GM21423 (cell line): ENCODE measurements around the gene LIAS.
"Not testable (repeated sequence)": the region's sequence is repeated elsewhere in the genome, so short reads cannot be mapped to it uniquely, and the experiment has no call there.

ENCODE experiments used
- ATAC-seq: cut with Tn5 transposase; IDR thresholded peaks from one replicate; pipeline ENCODE4 v1.9.1; 2021; ENCODE audit warnings: mild to moderate bottlenecking, moderate library complexity; ENCODE audit not compliant: unreplicated experiment

LIAS gene

DNA sequence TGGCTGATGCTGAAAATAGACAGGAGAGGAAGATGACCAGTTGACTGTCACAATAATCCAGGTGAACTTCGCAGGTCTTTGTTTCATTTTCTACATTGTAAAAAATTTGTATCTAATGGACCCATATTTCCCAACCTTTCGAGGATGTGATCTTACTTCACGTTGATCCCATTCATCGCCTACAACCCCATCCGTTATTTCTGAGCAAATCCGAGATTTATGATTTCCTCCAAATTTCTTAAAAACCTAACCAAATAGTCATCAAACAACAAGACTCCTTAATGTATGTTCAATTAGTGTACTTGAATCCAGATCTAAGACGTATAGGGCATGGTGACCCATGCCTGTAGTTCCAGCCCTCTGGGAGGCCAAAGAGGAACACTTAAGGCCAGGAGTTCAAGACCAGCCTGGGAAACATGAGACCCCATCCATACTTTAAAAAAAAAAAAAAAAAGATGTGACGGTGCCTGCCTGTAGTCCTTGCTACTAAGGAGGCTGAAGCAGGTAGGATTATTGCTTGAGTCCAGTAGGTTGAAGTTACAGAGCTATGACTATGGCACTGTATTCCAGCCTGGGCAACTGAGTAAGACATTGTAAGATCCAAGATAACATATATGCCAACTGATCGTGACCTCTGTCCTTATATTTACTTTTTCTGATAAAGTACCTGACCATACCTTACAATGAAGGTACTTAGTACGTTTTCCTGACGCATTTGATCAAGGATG, 5.8 kb upstream of the LIAS start:
- ATAC-seq, result no peak

DNA sequence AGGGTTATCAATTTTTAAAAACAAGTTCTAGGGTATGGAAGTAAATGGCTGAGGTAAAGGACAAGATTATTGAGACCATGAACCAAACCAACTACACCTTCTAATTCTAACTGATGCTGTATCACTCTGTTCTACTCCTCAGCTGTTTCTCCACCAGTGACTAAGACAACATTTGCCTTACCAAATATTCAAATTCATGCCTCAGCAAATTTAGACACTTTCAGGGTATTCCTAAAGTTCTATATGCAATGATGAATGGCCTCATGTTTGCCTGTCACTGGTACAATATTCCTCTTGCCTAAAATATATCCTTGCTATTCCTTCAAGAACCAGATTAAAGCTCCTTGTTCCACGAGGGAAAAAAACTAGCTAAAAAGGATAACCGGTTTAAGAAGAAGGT, 5.1 kb upstream of the LIAS start:
- ATAC-seq, result no peak

DNA sequence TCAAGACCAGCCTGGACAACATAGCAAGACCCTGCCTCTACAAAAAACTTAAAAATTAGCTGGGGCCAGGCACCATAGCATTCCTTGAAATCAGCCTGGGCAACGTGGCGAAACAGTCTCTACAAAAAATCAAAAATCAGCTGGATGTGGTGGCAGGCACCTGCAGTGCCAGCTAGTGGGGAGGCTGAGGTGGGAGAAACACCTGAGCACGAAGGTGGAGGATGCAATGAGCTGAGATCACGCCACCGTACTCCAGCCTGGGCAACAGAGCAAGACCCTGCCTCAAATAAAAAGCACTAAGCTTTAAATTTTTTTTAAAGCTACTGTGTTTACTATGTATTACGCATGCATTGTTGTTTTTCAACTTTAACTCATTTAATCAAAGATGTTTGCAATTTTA, 3.4 kb upstream of the LIAS start:
- no peak for ATAC-seq

DNA sequence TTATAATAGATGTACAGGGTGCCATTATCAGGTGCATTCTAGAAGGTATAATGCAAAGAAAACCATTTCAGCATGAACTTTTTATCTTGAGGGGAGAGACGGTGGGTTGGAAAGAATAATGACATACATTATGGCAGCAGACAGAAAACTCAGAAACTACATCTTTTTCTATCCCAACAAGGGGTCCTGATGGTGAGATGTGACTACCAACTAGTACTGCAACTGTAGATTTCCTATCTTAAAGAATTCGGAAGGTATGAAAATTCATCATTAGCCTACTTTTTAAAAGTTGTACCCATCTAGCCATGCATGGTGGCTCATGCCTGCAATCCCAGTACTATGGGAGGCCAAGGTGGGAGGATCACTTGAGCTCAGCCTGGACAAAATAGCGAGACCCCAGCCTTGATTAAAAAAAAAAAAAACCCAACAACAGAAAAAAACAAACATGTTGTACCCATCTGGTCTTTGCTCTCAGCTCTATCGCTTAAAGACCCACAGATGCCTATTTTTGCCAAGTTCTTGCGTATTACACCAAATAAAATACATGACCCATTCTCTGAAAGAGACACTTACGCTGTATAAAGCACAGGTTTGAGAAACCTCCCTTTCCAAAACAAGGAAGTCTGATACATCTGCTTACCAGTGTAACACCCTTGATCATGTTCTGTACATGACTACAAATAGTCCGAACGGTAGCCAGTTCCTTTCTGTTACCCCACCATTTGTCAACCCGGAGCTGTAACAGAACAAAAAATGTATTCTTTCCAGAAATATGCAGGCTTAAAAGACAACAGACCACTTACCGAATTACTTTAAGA, 1.7 kb upstream of the LIAS start:
- no peak for ATAC-seq

DNA sequence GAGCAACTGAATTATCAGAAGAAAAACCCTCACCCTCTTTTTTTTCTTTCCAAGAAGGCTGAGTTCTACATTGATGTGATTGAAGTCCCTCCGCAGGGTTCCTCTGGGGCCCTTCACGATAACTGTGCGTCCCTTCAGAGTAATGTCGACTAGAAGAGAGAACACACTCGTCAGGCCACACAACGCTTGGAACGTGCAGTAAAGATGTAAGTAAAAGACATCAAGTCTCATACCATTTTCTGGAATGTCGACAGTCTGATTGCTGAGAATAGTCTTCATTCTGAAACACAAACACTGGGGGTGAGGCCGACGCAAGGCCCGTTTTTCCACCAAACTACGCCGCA, 723 bp upstream of the LIAS start:
- ATAC-seq, result not testable (repeated sequence)

DNA sequence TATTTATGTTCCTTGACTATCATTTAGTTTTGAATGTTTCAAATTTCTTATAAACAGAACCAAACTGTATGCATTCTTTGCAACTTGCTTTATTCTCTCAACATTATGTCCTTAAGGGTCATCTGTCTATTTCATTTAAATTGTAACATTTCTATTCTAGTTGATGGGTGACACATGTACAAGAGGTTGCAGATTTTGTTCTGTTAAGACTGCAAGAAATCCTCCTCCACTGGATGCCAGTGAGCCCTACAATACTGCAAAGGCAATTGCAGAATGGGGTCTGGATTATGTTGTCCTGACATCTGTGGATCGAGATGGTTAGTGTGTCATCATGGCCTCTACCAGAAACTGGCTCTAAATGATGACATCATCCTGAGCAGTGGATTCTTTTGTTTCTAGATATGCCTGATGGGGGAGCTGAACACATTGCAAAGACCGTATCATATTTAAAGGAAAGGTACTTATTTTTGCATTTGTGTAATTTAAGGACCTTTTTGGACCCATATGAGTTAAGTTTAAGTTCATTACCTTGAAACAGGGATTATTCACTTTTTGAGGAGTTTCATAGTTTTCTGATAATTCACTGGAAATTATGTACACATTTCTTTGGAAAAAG, 6.1 kb downstream of the LIAS start:
- no peak for ATAC-seq

DNA sequence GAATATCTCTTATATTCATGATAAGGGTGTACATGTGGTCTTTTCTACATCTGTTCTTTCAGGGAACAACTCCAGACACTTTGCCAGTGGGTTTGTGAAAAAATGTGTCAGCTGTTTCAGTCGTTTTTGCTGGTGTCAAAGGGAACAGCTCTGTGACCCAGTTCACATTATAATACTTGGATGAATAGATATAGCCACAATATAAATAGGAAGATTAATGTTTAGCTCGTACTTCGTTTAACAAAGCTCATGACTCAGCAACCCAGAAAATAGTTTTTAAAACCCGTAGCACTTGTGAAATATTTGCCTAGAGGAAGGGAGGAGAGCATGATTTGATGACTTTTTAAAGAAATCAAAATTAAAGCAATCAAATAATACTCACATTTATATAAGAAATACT, 7.9 kb downstream of the LIAS start:
- no peak for ATAC-seq

DNA sequence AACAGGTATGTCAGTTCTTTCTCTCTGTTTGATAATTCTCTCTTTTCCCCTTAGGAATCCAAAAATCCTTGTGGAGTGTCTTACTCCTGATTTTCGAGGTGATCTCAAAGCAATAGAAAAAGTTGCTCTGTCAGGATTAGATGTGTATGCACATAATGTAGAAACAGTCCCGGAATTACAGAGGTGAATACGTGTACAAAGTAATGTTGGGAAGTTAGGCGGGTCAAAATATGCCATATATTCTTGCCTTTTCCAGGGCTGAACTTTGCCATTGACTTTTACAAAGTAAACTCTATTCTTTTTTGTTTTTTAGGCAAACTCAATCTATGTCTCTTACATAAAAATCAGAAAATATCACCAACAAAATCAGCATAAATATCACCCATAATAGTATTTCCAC, 8.6 kb downstream of the LIAS start:
- ATAC-seq, result no peak

DNA sequence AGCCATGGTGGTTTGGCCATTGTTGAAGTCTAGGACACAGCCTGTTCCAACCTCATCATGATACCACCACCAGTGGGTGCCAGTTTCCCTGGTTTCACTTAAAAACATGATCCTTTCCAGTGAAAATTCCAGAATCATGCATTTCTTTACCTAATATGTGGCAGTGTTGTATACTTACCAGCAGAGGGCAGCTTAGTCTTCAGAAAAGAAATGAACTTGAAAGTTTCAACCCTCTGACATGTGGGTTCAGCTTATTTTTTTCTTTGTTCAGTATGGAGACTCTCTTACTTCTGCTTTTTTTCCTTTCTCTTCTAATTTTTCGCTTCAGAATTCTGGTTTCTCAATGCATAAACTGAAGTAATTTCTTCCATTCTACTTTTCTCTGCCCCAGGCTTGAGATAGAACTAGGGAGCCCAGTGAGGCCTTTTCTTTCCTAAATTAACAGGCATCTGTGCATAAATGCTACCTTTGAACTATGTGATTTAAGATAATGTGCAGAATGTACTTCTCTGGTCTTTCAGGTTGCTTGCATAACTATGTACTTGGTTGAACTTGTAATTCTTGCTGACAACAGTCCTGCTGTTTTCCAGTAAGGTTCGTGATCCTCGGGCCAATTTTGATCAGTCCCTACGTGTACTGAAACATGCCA, 10.7 kb downstream of the LIAS start:
- ATAC-seq, result peak; percentile 69

DNA sequence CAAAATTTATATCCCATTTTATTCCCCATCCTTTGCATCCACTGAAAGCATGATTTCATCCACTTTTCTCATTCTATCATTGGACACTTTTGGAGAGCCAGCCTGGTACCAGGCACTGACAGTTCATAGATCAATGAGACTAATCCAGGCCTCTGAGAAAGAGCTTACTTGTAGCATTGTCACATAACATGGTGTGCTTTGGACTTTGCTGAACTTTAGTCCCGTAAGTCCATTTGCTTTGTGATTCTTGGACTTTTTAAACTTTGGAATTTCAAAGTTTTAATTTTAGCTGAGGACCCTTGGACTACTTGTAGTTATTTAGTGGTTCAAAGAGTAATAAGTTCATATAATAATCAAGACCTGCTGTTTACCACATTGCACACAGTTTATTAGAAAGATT, 11.5 kb downstream of the LIAS start:
- ATAC-seq, result no peak

DNA sequence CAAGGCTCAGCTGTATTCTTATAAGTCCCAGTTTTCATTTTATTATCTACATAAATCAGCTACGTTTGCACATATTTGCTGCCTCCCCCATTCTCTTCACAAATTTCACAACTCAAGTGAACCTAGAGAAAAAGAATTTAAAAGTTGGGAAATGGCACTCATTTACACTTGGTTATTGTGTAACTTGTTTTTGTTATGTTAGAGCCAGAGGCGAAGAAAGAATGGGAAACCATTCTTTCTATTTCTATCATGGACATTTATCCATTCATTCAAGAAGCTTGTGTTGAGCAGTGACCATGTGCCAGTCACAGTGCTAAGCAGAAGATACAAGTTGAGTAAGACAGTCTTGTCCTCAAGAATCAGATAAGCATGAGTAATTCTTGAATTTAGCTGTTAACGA, 13.5 kb downstream of the LIAS start:
- ATAC-seq, result no peak

DNA sequence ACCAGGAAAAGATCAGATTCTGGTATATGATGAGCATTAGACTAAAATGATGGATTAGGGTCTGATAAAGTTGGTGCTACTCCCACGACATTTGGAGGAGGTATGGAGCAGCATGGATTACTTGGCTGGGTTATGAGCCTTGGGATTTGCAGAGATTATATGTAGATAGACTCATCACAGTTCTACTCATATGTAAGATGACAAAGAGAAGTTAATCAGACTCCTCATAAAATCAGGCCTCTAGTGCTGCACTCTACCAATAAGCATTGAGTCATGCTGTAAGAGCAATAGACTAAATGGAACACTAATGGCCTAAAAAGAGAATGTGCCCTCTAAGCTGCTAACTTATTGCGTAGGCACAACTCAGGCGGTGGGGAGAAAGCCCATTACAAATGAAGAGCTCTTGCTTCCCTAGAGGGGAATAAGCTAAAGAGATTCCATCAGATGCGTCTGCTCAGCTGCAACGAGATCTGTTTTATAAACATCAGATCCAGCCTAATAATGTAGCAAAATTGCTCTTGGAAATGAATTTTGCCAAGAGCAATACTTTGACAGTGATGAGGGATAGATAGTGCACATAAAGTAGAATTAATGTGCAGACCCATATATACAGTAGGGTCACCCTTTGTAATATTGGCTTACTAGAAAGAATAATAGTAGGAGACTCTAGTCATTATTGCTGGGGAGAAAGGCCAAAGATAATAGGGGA, 17.5 kb downstream of the LIAS start:
- no peak for ATAC-seq

DNA sequence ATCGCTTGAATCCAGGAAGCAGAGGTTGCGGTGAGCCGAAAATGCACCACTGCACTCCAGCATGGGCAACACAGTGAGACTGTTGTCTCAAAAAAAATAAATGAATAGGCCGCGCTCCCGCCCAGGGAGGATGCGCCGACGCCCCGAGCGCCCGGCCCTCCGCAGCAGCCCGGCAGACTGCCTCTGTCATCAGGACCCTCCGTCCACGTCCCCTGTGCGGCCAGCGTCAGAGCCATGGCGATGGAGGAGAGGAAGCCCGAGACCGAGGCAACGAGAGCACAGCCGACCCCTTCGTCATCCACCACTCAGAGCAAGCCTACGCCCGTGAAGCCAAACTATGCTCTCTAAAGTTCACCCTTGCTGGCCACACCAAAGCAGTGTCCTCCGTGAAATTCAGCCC, 21.4 kb downstream of the LIAS start:
- no peak for ATAC-seq

DNA sequence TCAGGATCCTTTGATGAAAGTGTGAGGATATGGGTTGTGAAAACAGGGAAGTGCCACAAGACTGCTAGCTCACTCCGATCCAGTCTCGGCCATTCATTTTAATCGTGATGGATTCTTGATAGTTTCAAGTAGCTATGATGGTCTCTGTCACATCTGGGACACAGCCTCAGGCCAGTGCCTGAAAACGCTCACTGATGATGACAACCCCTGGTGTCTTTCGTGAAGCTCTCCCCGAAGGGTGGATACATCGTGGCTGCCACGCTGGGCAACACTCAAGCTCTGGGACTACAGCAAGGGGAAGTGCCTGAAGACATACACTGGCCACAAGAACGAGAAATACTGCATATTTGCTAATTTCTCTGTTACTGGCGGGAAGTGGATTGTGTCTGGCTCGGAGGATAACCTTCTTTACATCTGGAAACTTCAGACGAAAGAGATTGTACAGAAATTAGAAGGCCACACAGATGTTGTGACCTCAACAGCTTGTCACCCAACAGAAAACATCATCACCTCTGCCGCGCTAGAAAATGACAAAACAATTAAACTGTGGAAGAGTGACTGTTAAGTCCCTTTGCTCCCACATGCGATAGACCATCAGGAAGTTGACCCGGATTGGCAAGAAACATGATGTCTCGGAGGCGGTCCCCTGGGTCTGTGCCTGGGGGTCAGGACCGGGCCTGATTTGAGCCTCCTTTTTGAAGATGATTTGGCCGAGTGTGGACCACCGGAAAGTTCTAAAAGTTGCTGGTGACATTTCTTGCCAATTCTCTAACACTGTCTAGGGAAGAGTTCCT, 22.2 kb downstream of the LIAS start:
- ATAC-seq, result no peak

DNA sequence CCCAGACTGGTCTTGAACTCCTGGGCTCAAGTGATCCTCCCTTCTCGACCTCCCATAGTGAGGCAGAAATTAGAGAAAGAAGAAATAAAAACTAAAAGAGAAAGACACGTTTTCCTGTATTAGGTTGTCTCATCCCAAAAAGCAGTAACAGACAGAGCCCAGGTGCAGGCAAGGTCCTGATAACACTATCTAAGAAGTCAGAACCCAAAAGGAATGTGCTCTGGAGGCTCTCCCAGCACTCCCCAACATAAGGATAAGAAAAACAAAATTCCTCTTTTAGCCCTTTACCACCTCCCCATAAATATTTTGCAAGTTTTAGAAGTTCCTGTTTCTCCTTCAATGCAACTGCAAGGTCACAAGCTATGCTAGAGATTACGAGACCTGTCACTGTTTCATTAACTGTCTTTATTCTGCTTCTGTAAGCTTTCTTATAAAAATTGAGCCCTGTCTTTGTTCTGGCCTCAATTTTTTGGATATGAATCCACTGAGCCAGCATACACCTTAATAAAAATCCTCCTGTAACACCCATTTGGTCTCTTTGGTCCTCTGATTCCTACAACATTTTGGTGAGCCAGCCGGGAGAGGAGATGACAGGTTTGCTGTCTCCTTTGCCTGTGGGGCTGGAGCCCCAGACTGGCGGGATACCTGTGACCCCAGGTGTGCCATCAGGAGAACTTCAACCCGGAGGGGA, 25.9 kb downstream of the LIAS start:
- no peak for ATAC-seq

DNA sequence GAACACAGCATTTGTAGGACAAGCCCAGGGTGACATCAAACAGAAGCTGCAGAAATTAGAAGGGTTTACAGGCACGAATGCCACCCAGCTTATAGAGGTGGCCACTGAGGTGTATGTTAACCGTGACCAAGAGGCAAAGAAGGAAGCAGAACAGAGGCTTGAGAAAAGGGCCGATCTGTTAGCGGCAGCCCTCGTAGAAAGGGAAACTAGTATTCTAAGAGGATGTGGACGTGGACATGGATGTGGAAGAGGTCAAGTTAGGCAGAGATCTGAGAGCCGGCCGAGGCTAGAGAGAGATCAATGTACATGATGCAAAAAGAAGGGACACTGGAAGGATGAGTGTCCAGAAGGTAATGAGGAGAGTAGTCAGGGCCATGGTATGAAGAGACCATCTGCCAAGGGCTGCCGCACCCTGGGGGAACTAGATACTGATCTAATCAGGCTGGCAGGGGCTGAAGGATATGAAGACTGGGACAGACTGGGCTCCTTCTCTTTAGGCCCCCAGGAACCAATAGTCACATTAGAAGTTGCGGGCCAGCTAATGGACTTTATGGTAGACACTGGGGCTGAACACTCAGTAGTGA, 27.5 kb downstream of the LIAS start:
- no peak for ATAC-seq

DNA sequence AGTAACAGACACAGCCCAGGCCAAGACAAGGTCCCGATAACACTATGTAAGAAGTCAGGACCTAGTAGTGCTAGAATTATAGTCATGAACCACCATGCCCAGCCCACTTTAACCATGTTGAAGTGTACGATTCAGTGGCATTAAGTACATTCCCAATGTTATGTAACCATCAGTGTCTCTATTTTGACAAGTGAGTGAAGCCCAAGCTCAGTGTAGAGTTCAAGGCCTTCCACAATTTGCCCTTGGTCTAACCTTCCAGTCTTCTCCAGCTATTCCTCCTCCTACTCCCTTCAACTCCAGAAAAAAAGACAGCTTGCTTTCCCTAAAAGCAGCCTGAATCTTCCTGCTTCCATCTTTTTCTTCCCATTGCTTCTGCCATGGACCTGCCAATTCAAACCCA, 31.5 kb downstream of the LIAS start:
- ATAC-seq, result no peak

DNA sequence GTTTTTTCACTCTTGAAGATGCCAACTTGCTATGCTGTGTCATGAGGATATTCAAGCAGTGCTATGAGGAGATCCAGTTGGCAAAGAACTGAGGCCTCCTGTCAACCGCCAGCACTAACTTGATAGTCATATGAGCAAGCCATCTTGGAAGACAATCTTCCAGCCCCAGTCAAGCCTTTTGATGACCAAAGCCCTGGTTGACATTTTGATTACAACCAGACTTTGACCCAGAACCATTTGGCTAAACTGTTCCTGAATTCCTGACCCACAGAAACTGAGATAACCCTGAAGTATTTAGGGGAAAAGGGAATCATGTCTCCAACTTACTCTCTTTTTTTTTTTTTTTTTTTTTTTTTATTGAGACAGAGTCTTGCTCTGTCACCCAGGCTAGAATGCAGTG, 35.5 kb downstream of the LIAS start:
- ATAC-seq, result no peak

DNA sequence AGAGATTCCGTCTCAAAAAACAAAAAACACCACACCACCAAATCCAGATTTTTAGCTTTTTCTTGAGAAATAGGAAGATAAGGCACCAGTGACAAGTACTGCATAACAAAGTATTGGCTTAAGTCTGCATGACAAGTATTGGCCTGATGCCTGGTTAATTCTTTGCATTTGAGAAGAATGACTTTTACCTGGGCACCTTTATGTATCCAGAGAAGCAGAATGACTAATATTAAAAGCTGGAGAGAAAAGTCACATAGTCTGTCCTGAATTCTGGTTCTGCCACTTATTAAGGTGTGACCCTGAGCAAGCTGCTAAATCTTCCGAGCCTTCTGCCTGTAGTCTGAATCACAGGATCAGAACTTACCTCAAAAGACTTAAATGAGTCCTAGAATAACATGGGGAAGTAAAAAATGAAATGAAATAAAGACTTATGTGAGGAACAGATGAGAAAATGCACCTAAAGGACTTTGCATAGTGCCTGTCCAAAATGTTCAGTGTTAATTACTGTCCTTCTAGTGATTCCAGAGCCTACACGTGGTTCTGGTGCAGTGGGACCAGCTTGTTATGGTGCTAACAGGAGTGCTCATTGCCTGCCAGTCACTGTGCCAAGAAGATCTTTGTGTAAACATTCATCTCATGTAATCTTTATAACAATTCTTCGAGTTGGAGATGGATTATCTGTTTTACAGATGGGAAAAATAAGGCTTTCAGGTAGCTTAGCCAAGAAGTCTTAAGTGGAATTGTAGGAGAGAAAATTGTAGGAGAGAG, 36.8 kb downstream of the LIAS start:
- no peak for ATAC-seq
